DND-41 (cell line): ENCODE results near the gene TIPARP.
A peak's percentile ranks its signal among the peaks of the same experiment; 100 is the strongest.

Experiments
- ATAC-seq: fragments of 200-7000 bp; cut with Tn5 transposase; 3 replicates; pipeline ENCODE4 v1.9.1; 2021; ENCODE audit warnings: low read depth; ENCODE audit not compliant: insufficient read depth
- DNase-seq: peaks from one replicate; pipeline ENCODE4 v3.0.0-alpha.2; 2020
- H2AFZ ChIP-seq: 2 replicates; pipeline ENCODE4 v1.6.0; 2012; ENCODE audit warnings: low read depth, low read length
- H3K27ac ChIP-seq: 2 replicates; pipeline ENCODE4 v1.5.1; 2012; ENCODE audit warnings: low read length, inconsistent platforms
- H3K27me3 ChIP-seq: fragments of 200-600 bp; sonication (generic); 2 replicates; pipeline ENCODE4 v1.6.0; 2012; ENCODE audit warnings: low read length, mild to moderate bottlenecking, inconsistent platforms; ENCODE audit not compliant: insufficient read depth, poor library complexity
- H3K36me3 ChIP-seq: 2 replicates; pipeline ENCODE4 v1.5.1; 2012; ENCODE audit warnings: low read length, inconsistent platforms; ENCODE audit not compliant: insufficient read depth
- H3K4me1 ChIP-seq: 2 replicates; pipeline ENCODE4 v1.5.1; 2012; ENCODE audit warnings: mild to moderate bottlenecking, low read length; ENCODE audit not compliant: insufficient read depth
- H3K4me2 ChIP-seq: 2 replicates; pipeline ENCODE4 v1.6.0; 2012; ENCODE audit warnings: mild to moderate bottlenecking, moderate library complexity, low read length, inconsistent platforms; ENCODE audit not compliant: insufficient read depth
- H3K4me3 ChIP-seq, 2 experiments: fragments of 200-600 bp in 1 of 2; shearing (Covaris generic) in 1 of 2; 2 replicates each; pipeline ENCODE4 v1.5.1; 2012 to 2016; ENCODE audit warnings: inconsistent platforms in 2 of 2, low read length in 2 of 2, mild to moderate bottlenecking in 2 of 2, low read depth in 1 of 2, moderate library complexity in 1 of 2
- H3K79me2 ChIP-seq: 2 replicates; pipeline ENCODE4 v1.6.0; 2012; ENCODE audit warnings: low read length, inconsistent platforms; ENCODE audit not compliant: insufficient read depth
- H3K9ac ChIP-seq: 2 replicates; pipeline ENCODE4 v1.6.0; 2012; ENCODE audit warnings: low read depth, mild to moderate bottlenecking, inconsistent platforms, low read length, moderate library complexity
- H3K9me3 ChIP-seq: 2 replicates; pipeline ENCODE4 v1.5.1; 2012; ENCODE audit warnings: low read length, moderate library complexity, mild to moderate bottlenecking, inconsistent platforms; ENCODE audit not compliant: insufficient read depth, severe bottlenecking
- H4K20me1 ChIP-seq: 2 replicates; pipeline ENCODE4 v1.6.0; 2012; ENCODE audit warnings: low read length; ENCODE audit not compliant: insufficient read depth
- EZH2 ChIP-seq: IDR thresholded peaks from 3 replicates; pipeline ENCODE4 v1.6.1; 2012; ENCODE audit warnings: borderline replicate concordance, low read depth, mild to moderate bottlenecking, moderate library complexity, low read length, inconsistent platforms; ENCODE audit not compliant: severe bottlenecking
- TF ChIP-seq, protein P1 (sequence below): IDR thresholded peaks from 2 replicates; pipeline ENCODE4 v1.5.1; 2012; ENCODE audit warnings: borderline replicate concordance, low read length, moderate library complexity, mild to moderate bottlenecking; ENCODE audit not compliant: poor library complexity, severe bottlenecking; ENCODE audit errors: extremely low read depth

The TIPARP gene

DNA sequence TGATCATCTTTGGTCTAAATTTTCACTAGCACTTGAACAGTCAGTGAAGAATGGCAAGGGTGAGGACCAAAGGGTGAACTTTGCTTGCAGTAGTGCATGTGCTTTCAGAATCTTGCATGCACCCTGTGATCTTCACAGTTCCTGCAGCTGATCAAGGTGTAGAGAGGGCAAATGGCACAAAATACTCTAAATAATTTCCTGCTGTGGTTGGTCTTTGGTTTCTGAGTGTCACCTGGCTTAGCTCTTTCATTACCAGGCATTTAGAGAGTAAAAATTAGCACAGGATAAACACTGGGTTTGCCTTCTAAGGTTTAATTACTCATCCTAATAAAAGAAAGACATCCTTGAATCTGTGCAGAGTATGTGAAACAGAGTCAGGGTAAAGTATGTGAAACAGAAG is 11.4 kb downstream of the TIPARP start:
- Histone ChIP-seq H3K4me1 (peaks cover 8% of the 10 kb centered on the region; the same call in 1 of the 2 replicates), H3K36me3 (peaks cover 14% of the 10 kb centered on the region), H3K9me3 (no peaks in the 10 kb centered on the region), H3K27ac (no peak overlapping the region), H2AFZ (no peak overlapping the region), H3K9ac (no peak overlapping the region), H4K20me1 (peaks cover 28% of the 10 kb centered on the region; the same call in 1 of the 2 replicates), H3K4me2 (no peak overlapping the region), H3K27me3 (no peaks in the 10 kb centered on the region), H3K79me2 (peaks cover 70% of the 10 kb centered on the region), H3K4me3 (no peak overlapping the region)
- TF ChIP-seq, protein P1, sequence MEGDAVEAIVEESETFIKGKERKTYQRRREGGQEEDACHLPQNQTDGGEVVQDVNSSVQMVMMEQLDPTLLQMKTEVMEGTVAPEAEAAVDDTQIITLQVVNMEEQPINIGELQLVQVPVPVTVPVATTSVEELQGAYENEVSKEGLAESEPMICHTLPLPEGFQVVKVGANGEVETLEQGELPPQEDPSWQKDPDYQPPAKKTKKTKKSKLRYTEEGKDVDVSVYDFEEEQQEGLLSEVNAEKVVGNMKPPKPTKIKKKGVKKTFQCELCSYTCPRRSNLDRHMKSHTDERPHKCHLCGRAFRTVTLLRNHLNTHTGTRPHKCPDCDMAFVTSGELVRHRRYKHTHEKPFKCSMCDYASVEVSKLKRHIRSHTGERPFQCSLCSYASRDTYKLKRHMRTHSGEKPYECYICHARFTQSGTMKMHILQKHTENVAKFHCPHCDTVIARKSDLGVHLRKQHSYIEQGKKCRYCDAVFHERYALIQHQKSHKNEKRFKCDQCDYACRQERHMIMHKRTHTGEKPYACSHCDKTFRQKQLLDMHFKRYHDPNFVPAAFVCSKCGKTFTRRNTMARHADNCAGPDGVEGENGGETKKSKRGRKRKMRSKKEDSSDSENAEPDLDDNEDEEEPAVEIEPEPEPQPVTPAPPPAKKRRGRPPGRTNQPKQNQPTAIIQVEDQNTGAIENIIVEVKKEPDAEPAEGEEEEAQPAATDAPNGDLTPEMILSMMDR = no peak
- no peak for TF ChIP-seq EZH2
- no peak for DNase-seq
- ATAC-seq = peak; percentile 71

DNA sequence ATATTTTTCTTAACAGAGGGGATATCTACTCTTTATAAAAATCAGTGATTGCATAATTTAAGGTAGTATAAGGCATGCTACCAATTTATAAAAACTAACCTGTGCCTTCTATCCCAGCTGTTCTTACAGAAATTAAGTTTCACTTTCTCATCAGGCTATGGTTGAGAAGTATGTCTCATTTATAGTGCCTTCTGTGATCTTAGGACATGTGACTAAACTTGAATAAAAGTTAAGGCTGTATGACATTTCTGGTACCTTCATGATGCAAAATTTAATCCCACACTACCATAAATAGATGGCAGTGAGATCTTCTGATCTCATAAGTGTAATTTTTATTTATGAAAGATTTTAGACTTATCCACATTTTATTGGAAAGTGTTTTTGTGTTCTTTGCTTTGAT is 12.6 kb downstream of the TIPARP start:
- peaks cover 59% of the 10 kb centered on the region for H3K79me2 ChIP-seq
- H4K20me1 ChIP-seq = peaks cover 23% of the 10 kb centered on the region; the same call in 1 of the 2 replicates
- no peak overlapping the region for H3K27ac ChIP-seq
- H3K27me3 ChIP-seq = no peaks in the 10 kb centered on the region
- H3K9me3 ChIP-seq = no peaks in the 10 kb centered on the region
- H3K4me3 ChIP-seq = no peak overlapping the region
- H3K36me3 ChIP-seq = peaks cover 8% of the 10 kb centered on the region; the same call in 1 of the 2 replicates
- no peak overlapping the region for H3K4me2 ChIP-seq
- TF ChIP-seq, protein P1 = no peak
- no peak for TF ChIP-seq EZH2
- H3K9ac ChIP-seq = no peak overlapping the region
- no peak for DNase-seq
- peaks cover 4% of the 10 kb centered on the region; the same call in 1 of the 2 replicates for H3K4me1 ChIP-seq
- no peak overlapping the region for H2AFZ ChIP-seq
- peak; percentile 83 for ATAC-seq

DNA sequence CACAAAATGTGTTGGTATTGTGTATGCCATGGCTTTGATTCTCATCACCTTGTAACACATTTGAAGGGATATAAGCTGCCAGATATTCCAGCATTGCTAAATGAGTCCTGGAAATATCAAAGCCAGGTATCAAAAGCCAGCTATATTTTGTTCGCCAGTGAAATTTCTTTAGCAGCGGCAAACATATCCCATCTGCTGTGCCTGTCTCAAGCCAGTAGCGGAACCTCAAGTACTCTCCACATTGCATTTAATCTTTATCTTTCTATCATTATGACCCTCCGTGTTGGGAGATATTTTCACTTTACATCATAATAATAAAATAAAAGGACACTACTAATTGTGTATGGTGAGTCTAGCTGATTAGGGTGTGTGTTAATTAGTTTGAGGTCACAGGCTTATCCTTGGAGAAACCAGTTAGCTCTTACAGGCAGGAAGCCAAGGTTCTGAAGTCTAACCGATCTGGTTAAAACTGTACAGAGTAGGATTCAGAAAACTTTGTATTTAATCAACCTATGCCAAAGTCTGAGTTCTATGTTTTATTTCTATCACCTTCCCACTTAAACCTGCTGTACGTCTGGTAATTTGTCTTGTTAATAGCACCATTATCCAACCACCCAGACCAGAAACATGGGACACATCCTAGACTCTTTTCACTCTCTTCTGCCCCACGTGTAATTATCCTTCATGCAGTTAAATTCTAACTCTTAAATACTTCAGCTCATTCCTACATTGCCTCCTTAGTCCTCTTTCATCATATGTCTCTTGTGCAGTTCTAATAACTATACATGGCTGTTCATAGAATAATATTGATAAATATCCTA is 14.5 kb downstream of the TIPARP start:
- no peak for ATAC-seq
- Histone ChIP-seq H3K27me3 (no peaks in the 10 kb centered on the region), H4K20me1 (peaks cover 20% of the 10 kb centered on the region; the same call in 1 of the 2 replicates), H2AFZ (no peak overlapping the region), H3K9ac (no peak overlapping the region), H3K9me3 (no peaks in the 10 kb centered on the region), H3K4me2 (no peak overlapping the region), H3K4me3 (no peak overlapping the region), H3K4me1 (peaks cover 4% of the 10 kb centered on the region; the same call in 1 of the 2 replicates), H3K27ac (no peak overlapping the region), H3K79me2 (peaks cover 43% of the 10 kb centered on the region), H3K36me3 (peaks cover 8% of the 10 kb centered on the region; the same call in 1 of the 2 replicates)
- TF ChIP-seq EZH2 = no peak
- TF ChIP-seq, protein P1 = no peak
- no peak for DNase-seq
